GM19025 (cell line): ENCODE measurements around the gene TMEM161A.
"Not testable (repeated sequence)": the region's sequence is repeated elsewhere in the genome, so short reads cannot be mapped to it uniquely, and the experiment has no call there.

Source experiments
- ATAC-seq: cut with Tn5 transposase; IDR thresholded peaks from one replicate; pipeline ENCODE4 v1.9.1; 2021; ENCODE audit warnings: mild to moderate bottlenecking, low read depth, moderate library complexity; ENCODE audit not compliant: unreplicated experiment

TMEM161A gene

GRCh38 chr19:19155495-19156219 lies 17.4 kb upstream of the TMEM161A start:
- ATAC-seq, result peak; percentile 72

GRCh38 chr19:19154768-19155494 lies 16.7 kb upstream of the TMEM161A start:
- ATAC-seq, result no peak

DNA sequence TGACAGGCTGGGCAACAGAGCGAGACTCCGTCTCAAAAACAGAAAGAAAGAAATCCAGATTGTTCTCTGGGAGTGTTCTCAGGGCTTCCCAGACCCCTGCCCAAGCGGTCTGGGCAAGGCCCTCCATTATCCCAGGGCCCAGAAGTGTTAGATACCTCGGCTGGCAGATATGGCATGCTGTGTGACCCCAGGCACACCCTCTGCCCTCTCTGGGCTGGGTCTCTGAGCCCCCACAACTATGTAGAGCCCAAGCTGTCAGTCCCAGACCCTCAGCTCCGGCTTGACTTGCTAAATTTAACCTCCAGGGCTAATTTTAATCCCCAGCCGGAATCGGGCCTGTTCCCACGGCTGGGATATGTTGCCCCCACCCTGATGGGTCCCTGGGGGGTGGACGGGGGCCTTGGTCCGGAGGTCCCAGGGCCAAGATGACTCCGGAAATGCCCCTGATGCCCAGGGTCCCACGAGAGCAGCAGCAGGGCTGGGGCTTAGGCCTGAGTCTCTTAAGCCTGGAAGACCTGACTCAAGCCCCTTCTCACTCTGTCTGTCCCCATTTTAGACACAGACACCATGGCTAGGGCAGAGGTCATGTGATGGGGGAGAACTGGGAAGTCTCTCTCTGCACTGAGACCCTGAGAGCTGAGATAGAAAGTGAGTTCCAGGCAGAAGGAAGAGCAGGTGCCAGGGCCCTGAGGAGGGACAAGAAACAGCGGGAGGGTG lies 14.5 kb upstream of the TMEM161A start:
- no peak for ATAC-seq

GRCh38 chr19:19151418-19151817 lies 13.1 kb upstream of the TMEM161A start:
- ATAC-seq, result no peak

- no peak for ATAC-seq
Measured at GRCh38 chr19:19149435-19149834, 11.2 kb upstream of the TMEM161A start.

GRCh38 chr19:19148504-19148903 lies 10.2 kb upstream of the TMEM161A start:
- not testable (repeated sequence) for ATAC-seq

GRCh38 chr19:19147344-19147743 lies 9.1 kb upstream of the TMEM161A start:
- no peak for ATAC-seq

GRCh38 chr19:19146865-19147264 lies 8.6 kb upstream of the TMEM161A start:
- ATAC-seq, result no peak

- ATAC-seq, result no peak
Measured at GRCh38 chr19:19145684-19146608, 7.7 kb upstream of the TMEM161A start.

- no peak for ATAC-seq
Measured at GRCh38 chr19:19145281-19145680, 7.0 kb upstream of the TMEM161A start.

- no peak for ATAC-seq
Measured at GRCh38 chr19:19142347-19142746, 4.1 kb upstream of the TMEM161A start.

GRCh38 chr19:19140476-19140875 lies 2.2 kb upstream of the TMEM161A start:
- ATAC-seq, result no peak

DNA sequence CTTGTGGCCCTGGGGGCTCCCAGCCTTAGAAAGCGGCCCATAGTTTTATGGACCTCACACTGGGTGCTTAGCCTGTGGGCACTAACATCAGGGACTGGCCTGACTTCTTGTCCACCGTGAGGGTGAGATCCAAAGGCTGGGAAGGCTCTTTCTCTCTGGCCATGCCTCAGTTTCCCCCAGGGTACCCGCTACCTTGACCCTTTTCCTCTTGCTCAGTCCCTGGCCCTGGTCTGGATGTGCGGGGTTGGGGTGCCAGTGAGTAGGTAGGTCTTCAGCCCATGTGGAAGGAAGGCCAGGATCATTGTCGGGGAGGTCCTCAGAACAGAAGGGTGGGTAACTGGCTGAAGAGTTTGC lies 1.6 kb upstream of the TMEM161A start:
- ATAC-seq, result no peak

DNA sequence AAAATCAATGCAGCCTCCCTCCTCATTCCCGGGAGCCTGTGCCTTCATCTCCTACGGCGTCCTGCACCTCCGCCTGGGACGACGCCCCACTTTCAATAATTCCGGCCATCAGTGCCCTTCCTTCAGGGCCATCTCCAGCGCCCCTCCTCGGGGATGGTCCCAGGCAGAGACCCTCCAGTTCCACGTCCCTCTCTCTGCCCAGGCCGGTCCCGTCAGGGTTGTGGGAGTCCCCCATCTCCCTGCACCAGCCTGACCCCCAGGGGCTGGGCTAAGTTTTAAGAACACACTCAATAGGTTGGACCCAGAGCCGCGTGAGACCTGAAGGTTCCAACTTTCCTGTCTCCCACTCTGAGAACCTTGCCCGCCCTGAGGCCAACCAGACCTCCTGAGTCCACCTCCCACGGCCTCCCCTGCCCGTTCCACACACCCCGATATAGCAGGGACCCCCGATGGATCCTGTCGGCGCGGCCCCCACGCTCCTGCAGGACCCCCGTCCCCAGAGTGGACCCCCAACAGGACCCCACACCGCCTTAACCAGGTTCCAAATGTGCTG lies 646 bp downstream of the TMEM161A start:
- no peak for ATAC-seq

DNA sequence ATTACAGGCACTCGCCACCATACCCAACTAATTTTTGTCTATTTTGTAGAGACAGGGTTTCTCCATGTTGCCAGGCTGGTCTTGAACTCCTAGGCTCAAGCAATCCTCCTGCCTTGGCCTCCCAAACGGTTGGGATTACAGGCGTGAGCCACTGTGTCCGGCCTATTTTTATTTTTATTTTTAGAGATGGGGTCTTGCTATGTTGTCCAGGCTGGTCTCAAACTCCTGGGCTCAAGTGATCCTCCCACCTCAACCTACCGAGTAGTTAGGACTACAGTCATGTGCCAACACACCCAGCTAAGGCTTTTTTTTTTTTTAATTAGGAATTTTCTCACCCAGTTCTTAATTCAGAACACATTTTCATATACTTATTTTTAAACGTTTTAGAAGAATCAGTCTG lies 2.6 kb downstream of the TMEM161A start:
- not testable (repeated sequence) for ATAC-seq

DNA sequence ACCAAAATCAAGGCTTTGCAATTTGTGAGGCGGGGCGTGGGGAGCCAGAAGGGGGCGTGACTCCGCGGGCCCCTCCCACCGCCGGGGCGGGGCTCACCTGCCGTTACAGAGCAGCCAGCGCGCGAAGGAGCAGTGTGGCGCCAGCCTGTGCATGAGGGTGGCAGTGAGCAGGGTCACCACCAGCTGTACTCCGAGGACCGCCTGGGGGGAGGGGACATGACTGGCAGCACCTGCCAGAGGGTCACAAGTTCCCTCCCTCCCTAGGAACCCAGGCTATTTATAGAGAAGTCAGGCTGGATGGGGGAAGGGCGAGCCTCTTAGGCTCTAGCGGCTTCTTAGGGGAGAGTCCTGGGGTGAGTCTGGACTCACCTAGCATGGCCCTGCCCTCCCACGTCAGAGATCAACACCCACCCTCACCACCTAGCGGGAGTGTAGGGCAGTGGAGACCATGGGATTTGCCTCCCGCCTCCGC lies 3.6 kb downstream of the TMEM161A start:
- no peak for ATAC-seq

- ATAC-seq, result no peak
Measured at GRCh38 chr19:19133985-19134384, 4.3 kb downstream of the TMEM161A start.

- no peak for ATAC-seq
Measured at GRCh38 chr19:19132912-19133311, 5.4 kb downstream of the TMEM161A start.

DNA sequence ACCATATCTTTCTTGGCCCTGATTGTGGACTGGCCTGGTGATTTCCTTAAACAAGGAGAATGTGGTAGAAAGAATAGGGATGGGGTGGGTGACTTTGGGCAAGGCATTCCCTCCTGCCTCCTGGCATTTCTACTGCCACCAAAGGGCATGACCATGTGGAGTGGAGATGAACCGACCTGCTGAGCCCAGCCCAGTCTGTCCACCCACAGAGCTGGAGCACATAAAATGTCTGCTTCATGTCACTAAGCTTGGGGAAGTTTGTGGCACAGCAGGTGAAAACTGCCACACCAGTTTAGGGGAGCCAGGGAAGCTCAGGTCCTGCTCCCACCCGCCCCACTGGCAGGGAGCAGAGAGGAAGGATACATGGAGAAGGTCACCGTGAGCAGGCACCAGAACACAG lies 6.3 kb downstream of the TMEM161A start:
- ATAC-seq, result no peak

- ATAC-seq, result no peak
Measured at GRCh38 chr19:19126102-19126501, 12.2 kb downstream of the TMEM161A start.
